HG03354 (cell line): ENCODE measurements around the gene KSR1.
"Not testable (repeated sequence)": the region's sequence is repeated elsewhere in the genome, so short reads cannot be mapped to it uniquely, and the experiment has no call there.

Source experiments
- ATAC-seq: cut with Tn5 transposase; IDR thresholded peaks from one replicate; pipeline ENCODE4 v1.9.1; 2021; ENCODE audit warnings: mild to moderate bottlenecking; ENCODE audit not compliant: unreplicated experiment, poor library complexity, severe bottlenecking

KSR1 gene

GRCh38 chr17:27618417-27618816, 162.2 kb downstream of the KSR1 start:
- ATAC-seq: no peak

GRCh38 chr17:27620721-27621120, 164.5 kb downstream of the KSR1 start:
- ATAC-seq: no peak

GRCh38 chr17:27621536-27621935, 165.3 kb downstream of the KSR1 start:
- ATAC-seq: no peak

DNA sequence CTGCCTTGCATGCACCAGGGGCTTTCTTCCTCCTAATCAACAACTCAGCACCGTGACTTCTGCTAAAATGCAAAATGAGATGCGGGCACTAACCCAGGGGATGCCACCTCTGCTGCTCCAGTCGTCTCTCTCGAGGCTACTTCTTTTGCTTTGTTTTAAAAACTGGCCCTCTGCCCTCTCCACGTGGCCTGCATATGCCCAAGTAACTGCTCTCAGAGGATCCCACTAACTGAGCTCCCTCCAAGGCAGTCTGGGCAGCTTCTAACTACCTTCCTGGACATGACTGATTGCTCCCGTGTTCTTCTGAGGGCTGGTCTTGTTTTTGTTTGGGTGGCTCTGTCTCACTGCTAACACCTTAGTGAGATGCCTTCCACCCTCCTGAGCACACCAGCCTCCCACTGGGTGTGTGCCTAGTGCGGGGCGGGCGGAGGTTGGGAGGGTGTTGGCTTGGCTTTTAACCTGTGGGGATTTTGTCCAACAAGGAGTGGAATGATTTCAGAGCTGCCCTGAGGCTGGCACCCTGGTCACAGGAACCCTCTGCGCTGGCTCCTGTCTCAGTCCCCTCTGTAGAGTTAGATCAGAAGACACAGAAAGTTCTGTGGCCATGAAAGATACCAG, 165.8 kb downstream of the KSR1 start:
- no peak for ATAC-seq

- no peak for ATAC-seq
Measured at GRCh38 chr17:27622986-27623385, 166.7 kb downstream of the KSR1 start.

DNA sequence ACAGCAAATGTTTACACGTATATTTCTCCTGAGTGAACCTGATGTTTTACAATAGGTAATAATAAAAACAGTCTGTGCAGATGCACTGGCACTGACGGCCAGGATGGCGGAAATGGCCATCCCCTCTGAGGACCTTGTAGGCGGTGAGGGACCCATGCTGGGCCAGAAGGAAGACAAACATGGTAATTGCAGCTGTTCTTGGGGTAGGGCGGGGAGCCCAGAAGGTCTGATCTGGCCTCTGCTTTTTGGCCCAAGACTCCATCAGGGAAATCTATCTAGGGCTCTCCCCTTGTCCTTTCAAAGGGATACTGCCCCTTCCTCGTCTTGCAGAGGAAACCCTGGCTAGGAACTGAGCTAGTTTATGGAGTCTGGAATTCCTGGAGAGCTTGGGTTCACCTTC, 167.4 kb downstream of the KSR1 start:
- no peak for ATAC-seq

DNA sequence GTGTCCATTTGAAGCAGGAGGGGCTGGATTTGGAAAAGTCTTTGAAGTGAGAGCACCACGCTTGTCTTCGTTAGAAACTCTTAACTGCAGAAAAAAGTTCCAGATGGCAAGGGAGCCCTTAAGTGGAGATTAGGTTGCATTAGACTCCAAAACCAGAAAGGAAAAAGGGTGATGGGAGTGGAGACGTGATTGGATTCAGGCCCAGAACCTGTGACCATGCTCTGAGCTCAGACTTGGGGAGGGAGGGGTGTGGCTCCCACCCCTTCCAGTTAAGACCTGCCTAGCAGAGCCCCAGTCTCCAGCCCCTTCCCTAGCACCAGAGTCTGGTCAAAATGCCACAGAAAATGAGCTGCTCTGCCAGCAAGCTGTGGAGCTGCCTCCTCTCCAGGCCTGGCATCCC, 168.3 kb downstream of the KSR1 start:
- no peak for ATAC-seq

- no peak for ATAC-seq
Measured at GRCh38 chr17:27625856-27626255, 169.6 kb downstream of the KSR1 start.

DNA sequence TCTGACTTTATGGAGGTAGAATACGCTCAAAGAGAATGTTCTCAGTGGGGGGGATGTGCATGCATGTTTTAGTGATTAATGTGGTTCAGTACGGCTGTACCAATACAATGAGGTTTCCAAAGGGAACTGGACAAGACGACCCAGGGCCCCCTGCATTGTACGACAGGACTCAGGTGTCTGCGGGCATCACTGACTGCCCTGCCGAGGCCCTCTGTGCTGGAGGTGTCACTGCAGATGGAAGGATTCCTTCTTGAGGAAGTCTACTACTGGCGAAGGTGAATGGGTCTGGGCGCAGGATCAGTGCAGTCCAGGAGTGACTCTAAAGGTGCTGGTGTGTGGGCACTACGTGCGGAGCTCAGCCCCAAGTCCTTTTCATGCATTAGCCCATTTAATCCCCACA, 171.3 kb downstream of the KSR1 start:
- ATAC-seq: no peak

GRCh38 chr17:27628376-27628775, 172.1 kb downstream of the KSR1 start:
- ATAC-seq: no peak

DNA sequence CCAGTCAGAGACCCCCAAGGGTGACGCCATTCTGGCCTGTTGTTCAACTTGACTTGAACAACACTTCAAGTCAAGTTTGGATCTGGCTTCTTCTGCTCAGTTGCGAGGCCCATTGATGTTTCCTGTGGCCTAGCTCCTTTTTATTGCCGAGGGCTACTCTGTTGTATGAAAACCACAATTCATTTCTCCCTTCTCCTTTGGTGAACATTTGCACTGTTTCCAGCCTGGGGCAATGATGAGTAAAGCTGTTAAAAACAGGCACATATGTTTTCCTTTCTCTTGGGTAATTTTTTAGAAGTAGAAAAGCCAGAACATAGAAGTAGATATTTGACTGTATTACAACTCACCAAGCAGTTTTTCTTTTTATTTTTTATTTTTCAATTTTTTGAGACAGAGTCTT, 173.0 kb downstream of the KSR1 start:
- ATAC-seq: not testable (repeated sequence)

DNA sequence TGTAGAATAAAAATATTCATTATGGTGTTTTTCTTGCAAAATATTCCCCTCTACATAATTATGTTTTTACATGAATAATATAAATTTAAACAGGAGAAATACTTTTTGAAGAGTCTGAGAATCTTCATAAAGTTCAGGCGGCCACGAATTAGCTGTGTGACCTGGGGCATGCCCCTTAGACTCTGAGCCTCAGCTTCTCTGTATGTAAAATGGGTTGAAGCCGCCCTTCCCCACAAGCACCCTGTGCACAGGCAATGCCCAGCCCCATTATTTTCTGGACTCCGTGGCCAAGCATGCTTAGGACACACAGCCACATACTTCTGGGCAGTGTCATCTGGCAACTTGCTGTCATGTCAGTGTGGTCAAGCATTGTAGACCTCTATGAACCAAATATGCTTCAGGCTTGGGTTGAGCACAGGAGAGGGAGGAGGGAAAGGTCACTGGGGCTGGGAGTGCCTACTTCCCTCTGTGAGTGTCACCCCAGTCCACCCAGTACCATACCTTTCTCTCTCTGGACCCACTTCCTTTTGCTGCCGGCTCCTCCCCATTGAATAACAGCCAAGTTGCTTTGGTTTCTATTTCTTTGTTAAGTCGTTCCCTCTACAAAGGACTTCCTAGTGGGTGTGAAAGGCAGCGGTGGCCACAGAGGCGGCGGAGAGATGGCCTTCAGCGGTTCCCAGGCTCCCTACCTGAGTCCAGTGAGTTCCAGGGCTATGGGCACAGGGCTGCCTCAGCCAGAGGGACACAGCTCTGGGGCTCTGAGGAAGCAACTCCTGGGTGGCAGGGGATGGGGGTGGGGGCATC, 174.6 kb downstream of the KSR1 start, which contains the start of gene LGALS9:
Gene LGALS9 (plus strand): TSS at position 582 of the 804 bp plus-strand sequence. CDS start 78 bp downstream, at position 660.
- ATAC-seq: peak; percentile 59

DNA sequence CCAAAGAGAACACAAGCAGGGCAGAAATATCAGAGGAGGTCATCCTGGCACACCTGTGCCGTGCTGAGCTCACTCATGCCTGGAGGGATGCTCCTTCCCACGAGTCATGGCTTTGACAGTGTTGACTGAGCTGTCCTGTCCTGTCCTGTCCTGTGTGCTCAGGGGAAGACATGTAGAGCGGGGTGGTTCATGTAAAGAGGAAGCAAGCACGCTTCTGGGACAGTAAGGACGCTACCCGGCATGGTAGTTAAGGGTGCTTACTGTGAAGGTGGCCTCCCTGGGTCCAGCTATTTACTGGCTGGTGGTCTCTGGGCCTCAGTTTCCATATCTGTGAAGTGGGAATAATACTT, 175.1 kb downstream of the KSR1 start:
- ATAC-seq: peak; percentile 52

DNA sequence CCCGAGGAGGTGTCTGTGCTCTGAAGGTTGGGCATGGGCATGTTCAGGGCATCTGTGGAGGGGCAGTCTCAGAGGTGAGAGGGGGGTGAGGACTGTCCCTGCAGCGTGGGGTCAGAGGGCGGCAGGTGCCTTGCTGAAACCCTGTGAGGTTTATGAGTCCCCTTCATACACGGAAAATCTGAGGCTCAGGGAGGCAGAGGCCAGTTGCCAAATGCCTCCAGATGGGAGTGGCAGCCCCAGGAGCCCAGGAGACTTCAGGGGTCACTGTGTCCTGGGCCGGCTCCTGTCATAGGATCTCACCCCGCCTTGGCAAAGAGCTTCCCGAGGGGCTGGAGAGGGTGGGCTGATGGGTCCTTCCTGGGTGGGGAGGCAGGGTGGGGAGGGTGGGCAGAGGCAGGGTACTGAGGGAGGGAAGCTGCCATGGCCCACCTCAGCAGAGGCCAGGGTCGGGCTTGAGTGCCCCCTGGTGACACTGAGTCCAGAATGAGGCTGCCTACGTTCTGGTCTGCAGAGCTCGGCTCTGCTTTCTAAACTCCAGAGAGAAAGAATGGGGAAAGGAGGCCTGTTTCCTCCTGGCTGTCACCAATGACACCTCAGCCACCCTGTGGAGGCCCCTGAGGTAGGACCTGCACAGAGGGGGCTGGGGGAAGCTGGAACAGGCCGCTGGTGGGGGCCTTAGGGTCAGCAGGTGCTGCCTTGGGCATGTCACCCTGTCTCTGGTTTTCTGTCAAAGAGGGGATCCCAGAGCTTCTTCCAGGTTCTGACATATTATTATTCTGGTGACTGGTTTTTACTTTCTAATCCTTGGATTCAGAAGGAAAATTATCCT, 175.9 kb downstream of the KSR1 start:
- ATAC-seq: no peak

- not testable (repeated sequence) for ATAC-seq
Measured at GRCh38 chr17:27632766-27633165, 176.5 kb downstream of the KSR1 start.

DNA sequence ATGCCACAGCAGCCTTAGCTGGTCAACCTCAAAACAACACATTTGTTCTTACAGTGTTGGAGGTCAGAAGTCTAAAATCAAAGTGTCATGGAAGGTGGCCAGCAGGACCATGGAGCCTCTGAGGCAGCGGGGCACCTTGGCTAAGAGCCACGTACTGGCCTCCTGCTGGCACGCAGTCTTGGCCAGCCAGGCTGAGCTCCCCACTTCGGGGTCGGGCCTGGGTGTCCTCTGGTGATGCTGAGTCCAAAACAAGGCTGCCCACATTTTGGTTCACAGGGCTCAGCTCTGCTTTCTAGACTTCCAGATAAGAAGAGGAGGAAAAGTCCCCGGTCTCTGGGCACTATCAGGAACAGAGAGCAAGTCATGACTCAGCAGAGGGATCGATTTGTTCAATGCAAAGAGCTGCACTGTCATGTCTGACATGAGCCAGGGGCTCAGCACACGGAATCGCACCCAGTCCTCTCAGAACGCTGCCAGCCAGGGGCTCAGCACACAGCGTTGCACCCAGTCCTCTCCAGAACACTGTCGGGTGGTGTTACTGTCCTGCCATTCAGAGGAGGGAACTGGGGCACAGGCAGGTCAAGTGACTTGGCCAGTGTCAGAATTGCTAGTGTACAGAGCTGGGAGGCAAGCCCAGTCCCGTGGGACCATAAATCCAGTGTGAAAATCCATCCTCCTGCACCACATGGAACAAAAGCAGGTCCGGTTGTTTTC, 177.2 kb downstream of the KSR1 start:
- ATAC-seq: no peak

GRCh38 chr17:27634026-27634335, 177.7 kb downstream of the KSR1 start:
- no peak for ATAC-seq

GRCh38 chr17:27634776-27635175, 178.5 kb downstream of the KSR1 start:
- no peak for ATAC-seq

GRCh38 chr17:27635275-27635823, 179.1 kb downstream of the KSR1 start:
- ATAC-seq: no peak

GRCh38 chr17:27636005-27636520, 179.8 kb downstream of the KSR1 start:
- not testable (repeated sequence) for ATAC-seq
